ENCODE results near the gene GSN.

DNA sequence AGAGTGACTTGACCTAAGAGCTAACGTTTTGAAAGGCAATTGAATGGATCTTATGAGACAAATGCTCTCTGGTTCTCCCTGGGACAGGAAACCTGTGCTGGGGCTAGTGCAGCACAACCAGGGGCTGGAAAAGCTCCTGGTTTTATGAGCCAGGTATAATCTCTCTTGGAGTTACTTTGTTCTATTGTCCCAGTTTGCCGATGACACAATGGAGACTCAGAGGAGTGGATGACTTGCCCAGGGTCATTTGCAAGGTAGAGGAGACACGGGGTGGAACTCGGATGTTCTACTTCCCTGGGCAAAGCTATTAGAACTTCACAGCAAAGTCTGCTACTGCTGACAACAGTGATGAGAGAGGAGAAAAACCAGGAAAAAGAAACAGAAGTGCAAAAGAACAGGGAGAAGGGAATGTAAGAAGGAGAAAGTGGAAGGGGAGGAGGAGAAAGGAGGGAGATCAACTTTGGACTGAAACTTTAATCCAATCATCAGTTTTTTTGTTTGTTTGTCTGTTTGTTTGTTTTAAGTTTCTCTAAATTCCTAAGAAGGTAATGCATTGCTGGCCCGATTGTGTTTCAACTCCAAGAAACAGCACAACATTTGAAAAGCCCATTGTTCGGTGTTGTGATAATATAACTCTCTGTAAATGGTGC lies 7.4 kb upstream of the GSN start:
- TF ChIP-seq, protein P1, sequence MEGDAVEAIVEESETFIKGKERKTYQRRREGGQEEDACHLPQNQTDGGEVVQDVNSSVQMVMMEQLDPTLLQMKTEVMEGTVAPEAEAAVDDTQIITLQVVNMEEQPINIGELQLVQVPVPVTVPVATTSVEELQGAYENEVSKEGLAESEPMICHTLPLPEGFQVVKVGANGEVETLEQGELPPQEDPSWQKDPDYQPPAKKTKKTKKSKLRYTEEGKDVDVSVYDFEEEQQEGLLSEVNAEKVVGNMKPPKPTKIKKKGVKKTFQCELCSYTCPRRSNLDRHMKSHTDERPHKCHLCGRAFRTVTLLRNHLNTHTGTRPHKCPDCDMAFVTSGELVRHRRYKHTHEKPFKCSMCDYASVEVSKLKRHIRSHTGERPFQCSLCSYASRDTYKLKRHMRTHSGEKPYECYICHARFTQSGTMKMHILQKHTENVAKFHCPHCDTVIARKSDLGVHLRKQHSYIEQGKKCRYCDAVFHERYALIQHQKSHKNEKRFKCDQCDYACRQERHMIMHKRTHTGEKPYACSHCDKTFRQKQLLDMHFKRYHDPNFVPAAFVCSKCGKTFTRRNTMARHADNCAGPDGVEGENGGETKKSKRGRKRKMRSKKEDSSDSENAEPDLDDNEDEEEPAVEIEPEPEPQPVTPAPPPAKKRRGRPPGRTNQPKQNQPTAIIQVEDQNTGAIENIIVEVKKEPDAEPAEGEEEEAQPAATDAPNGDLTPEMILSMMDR (IDR thresholded peaks at IDR 0.05): no peak
- TF ChIP-seq POLR2A (IDR thresholded peaks at IDR 0.05): no peak

Data from breast epithelium (tissue), 3 donors.